NCI-H345 treated with DMSO at 0.1 percent for 48 hours (cell line): Measurements from ENCODE around the gene SLC18B1.
A peak's percentile ranks its signal among the peaks of the same experiment; 100 is the strongest.

ENCODE experiments used
- DNase-seq: peaks from one replicate; lab custom pipeline; 2025; ENCODE audit not compliant: unreplicated experiment; lab: John Stamatoyannopoulos, UW

Gene SLC18B1

GRCh38 chr6:132797951-132798868 is at the start of gene SLC18B1:
Gene SLC18B1 (minus strand): TSS chr6:132798637. CDS start chr6:132798456, 181 bp downstream.
- DNase-seq = no peak

- no peak for DNase-seq
Observed at GRCh38 chr6:132843316-132844035, 45.0 kb upstream of the SLC18B1 start.

GRCh38 chr6:132841966-132842365 is 43.5 kb upstream of the SLC18B1 start:
- DNase-seq = no peak

- no peak for DNase-seq
Observed at GRCh38 chr6:132832891-132833290, 34.5 kb upstream of the SLC18B1 start.

GRCh38 chr6:132830334-132830751 is 31.9 kb upstream of the SLC18B1 start:
- no peak for DNase-seq

- no peak for DNase-seq
Observed at GRCh38 chr6:132820629-132821381, 22.4 kb upstream of the SLC18B1 start.

- DNase-seq = no peak
Observed at GRCh38 chr6:132819405-132820161, 21.1 kb upstream of the SLC18B1 start.

- no peak for DNase-seq
Observed at GRCh38 chr6:132818404-132819359, 20.2 kb upstream of the SLC18B1 start.

- no peak for DNase-seq
Observed at GRCh38 chr6:132817554-132818403, 19.3 kb upstream of the SLC18B1 start.

- DNase-seq = no peak
Observed at GRCh38 chr6:132816660-132817059, 18.2 kb upstream of the SLC18B1 start.

- no peak for DNase-seq
Observed at GRCh38 chr6:132814716-132815570, 16.5 kb upstream of the SLC18B1 start.

- peak; percentile 18 for DNase-seq
Observed at GRCh38 chr6:132813173-132813856, 14.9 kb upstream of the SLC18B1 start.

- DNase-seq = no peak
Observed at GRCh38 chr6:132812756-132813172, 14.3 kb upstream of the SLC18B1 start.

GRCh38 chr6:132812255-132812732 is 13.9 kb upstream of the SLC18B1 start:
- no peak for DNase-seq

- no peak for DNase-seq
Observed at GRCh38 chr6:132811276-132811675, 12.8 kb upstream of the SLC18B1 start.

- DNase-seq = no peak
Observed at GRCh38 chr6:132805548-132805947, 7.1 kb upstream of the SLC18B1 start.

- DNase-seq = no peak
Observed at GRCh38 chr6:132804251-132804650, 5.8 kb upstream of the SLC18B1 start.
